ENCODE measurements around the gene FAM107B. TPM values are rescaled to one million over a fixed set of nuclear protein-coding genes. Genes with fewer than 3 reads are reported as not detected.
A peak's percentile ranks its signal among the peaks of the same experiment; 100 is the strongest.

FAM107B gene
- total and polyA plus RNA-seq, 12 donors = 2.6 to 18.5 (median 6.2) TPM

- Histone ChIP-seq H3K4me3 (peak overlapping the region in 1 of 10 donors; percentile 76), H3K36me3 (peaks cover 0 to 38% (median 0%) of the 10 kb centered on the region in 9 donors), H3K27ac (peak overlapping the region in 1 of 10 donors; percentile 46), H3K4me1 (peaks cover 4 to 47% (median 20%) of the 10 kb centered on the region in 9 donors), H3K9me3 (no peaks in the 10 kb centered on the region), H3K27me3 (no peaks in the 10 kb centered on the region)
- intact Hi-C loops (cut with DNase I) = loop anchor here in 2 of 10 donors (10.0 kb wide), 2 partner anchors 153 to 223 kb away; no protein-coding TSS in a partner anchor
- WGBS, 2 donors = 72% methylated on average over 4 of the region's 4 CpGs
- no peak for TF ChIP-seq CTCF (IDR thresholded peaks at IDR 0.05)
- ATAC-seq (no peak), DNase-seq (no peak)
These were observed 173.4 kb downstream of the FAM107B start for GRCh38 chr10:14601326-14601725.

GRCh38 chr10:14600065-14600464 is 174.6 kb downstream of the FAM107B start:
- Histone ChIP-seq H3K9me3 (no peaks in the 10 kb centered on the region), H3K27ac (no peak overlapping the region), H3K36me3 (peaks cover 0 to 40% (median 0%) of the 10 kb centered on the region in 9 donors), H3K4me1 (peaks cover 4 to 40% (median 15%) of the 10 kb centered on the region in 9 donors), H3K27me3 (no peaks in the 10 kb centered on the region), H3K4me3 (no peak overlapping the region)
- intact Hi-C loops (cut with DNase I) = loop anchor here in 2 of 10 donors (10.0 kb wide), 2 partner anchors 155 to 225 kb away; no protein-coding TSS in a partner anchor
- TF ChIP-seq CTCF (IDR thresholded peaks at IDR 0.05) = no peak
- no peak for DNase-seq
- 97% methylated on average over 8 of the region's 8 CpGs for WGBS, 2 donors
- no peak for ATAC-seq

- H3K36me3 ChIP-seq = peaks cover 0 to 43% (median 0%) of the 10 kb centered on the region in 9 donors
- intact Hi-C loops (cut with DNase I) = no loop called here
- WGBS, 2 donors = 94 to 97% methylated on average over 11 of the region's 11 CpGs
These were observed 175.6 kb downstream of the FAM107B start for GRCh38 chr10:14598809-14599764.

More at GRCh38 chr10:14598809-14599764, 175.6 kb downstream of the FAM107B start:
- no peak overlapping the region for H3K4me3 ChIP-seq
- no peak for ATAC-seq
- no peaks in the 10 kb centered on the region for H3K9me3 ChIP-seq
- H3K27ac ChIP-seq = no peak overlapping the region
- DNase-seq = no peak
- TF ChIP-seq CTCF (IDR thresholded peaks at IDR 0.05) = no peak
- peaks cover 0 to 34% (median 9%) of the 10 kb centered on the region in 9 donors for H3K4me1 ChIP-seq
- no peaks in the 10 kb centered on the region for H3K27me3 ChIP-seq
